Sigmoid colon (tissue), 7 donors: ENCODE data around the gene SSBP1. TPM values are rescaled to one million over a fixed set of nuclear protein-coding genes. Genes with fewer than 3 reads are reported as not detected.

ENCODE experiments used
- DNase-seq: peaks from one replicate; pipeline ENCODE4 v3.0.0-alpha.2; 2019
- H3K27ac ChIP-seq, 4 donors: fragments of 200-600 bp; sonication (generic); one replicate each; pipeline ENCODE4 v1.5.1; 2016 to 2019; ENCODE audit warnings: mild to moderate bottlenecking in 1 of 4
- H3K27me3 ChIP-seq, 3 donors: fragments of 200-600 bp; sonication (generic); one replicate each; pipeline ENCODE4 v1.5.1; 2019; ENCODE audit warnings: mild to moderate bottlenecking in 1 of 3
- H3K36me3 ChIP-seq, 4 donors: fragments of 200-600 bp; sonication (generic); one replicate each; pipeline ENCODE4 v1.5.1; 2016 to 2019
- H3K4me1 ChIP-seq, 4 donors: fragments of 200-600 bp; sonication (generic); one replicate each; pipeline ENCODE4 v1.5.1; 2017 to 2019
- H3K4me3 ChIP-seq, 4 donors: fragments of 200-600 bp; sonication (generic); one replicate each; pipeline ENCODE4 v1.5.1; 2017 to 2019; ENCODE audit warnings: mild to moderate bottlenecking in 2 of 4, moderate library complexity in 1 of 4
- H3K9me3 ChIP-seq, 4 donors: fragments of 200-600 bp in 3 of 4; sonication (generic) in 3 of 4; one replicate each; pipeline versions ENCODE4 v1.5.1 to v1.6.1; 2013 to 2019
- EP300 ChIP-seq, 4 donors: sonication (generic); formaldehyde crosslinking; IDR thresholded peaks; one replicate each; pipeline ENCODE4 v1.6.1; 2017; ENCODE audit warnings: antibody characterized with exemption in 4 of 4
- POLR2A ChIP-seq, 2 donors: fragments of 450-650 bp; IDR thresholded peaks; one replicate each; pipeline ENCODE4 v1.6.1; 2016; ENCODE audit warnings: antibody characterized with exemption in 2 of 2, mild to moderate bottlenecking in 2 of 2, moderate library complexity in 2 of 2
- POLR2AphosphoS5 ChIP-seq, 4 donors: sonication (generic); formaldehyde crosslinking; IDR thresholded peaks; one replicate each; pipeline ENCODE4 v1.6.1; 2017; ENCODE audit warnings: antibody characterized with exemption in 4 of 4
- WGBS, 2 donors: extraction: QIAGEN DNeasy Blood & Tissue Kit; methylation state at CpG; one replicate each; pipeline ENCODE4 v1.1.7; 2013; 5-methylcytosine and 5-hydroxymethylcytosine counted together
- intact Hi-C: fragments of 100-400 bp; cut with DNase I; formaldehyde crosslinking; loops from one replicate; pipeline ENCODE4 v1.15.1; 2023
- polyA plus RNA-seq, 3 donors: library from polyadenylated mRNA; stranded (reverse); fragments of 200-250 nt; gene quantifications; one replicate each; pipeline ENCODE4 v1.2.3, GENCODE V29; 2013
- total RNA-seq, 4 donors: library from RNA; depleted of rRNA; stranded (reverse); fragments of >200 nt; gene quantifications; one replicate each; pipeline ENCODE4 v1.1.0, GENCODE V29; 2016
- TF ChIP-seq, protein P1 (sequence below), 4 experiments: fragments of 450-650 bp in 3 of 4; fragments of 200-600 bp in 1 of 4; IDR thresholded peaks; one replicate each; pipeline ENCODE4 v1.5.1; 2016 to 2019; ENCODE audit warnings: antibody characterized with exemption in 4 of 4, mild to moderate bottlenecking in 3 of 4, moderate library complexity in 2 of 4
- donor health status: healthy with polysubstance abuse.
- donor health status: Bipolar disorder and iron deficiency.
- donor health status: healthy.

Gene SSBP1
- total and polyA plus RNA-seq, 7 donors = 77.0 to 205 (median 137) TPM

DNA sequence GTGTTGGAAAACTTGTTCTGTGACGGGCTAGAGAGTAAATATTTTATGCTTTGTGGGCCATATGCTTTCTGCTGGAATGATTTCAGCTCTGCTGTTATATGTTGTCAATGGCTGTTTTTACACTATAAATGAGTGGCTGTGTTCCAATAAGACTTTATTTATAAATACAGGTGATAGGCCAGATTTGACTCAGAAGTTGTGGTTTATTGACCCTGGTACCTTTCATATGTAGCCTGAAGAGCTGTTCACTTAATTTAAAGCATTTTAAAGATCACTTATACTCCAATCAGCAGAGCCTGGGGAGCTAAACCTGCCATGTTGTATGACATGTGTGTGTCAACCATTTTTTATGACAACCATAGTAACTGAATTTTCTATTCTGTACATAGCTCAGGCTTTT lies 9.1 kb upstream of the SSBP1 start:
- 90 to 95% methylated on average over 1 of the region's 1 CpG for WGBS, 2 donors
- H3K36me3 ChIP-seq = no peaks in the 10 kb centered on the region
- no peaks in the 10 kb centered on the region for H3K9me3 ChIP-seq
- H3K27me3 ChIP-seq = no peaks in the 10 kb centered on the region
- no peak for DNase-seq
- no peak overlapping the region for H3K4me3 ChIP-seq
- intact Hi-C loops = no loop called here
- H3K27ac ChIP-seq = no peak overlapping the region
- TF ChIP-seq POLR2A (IDR thresholded peaks at IDR 0.05) (no peak), EP300 (IDR thresholded peaks at IDR 0.05) (no peak), POLR2AphosphoS5 (IDR thresholded peaks at IDR 0.05) (no peak)
- TF ChIP-seq, protein P1, sequence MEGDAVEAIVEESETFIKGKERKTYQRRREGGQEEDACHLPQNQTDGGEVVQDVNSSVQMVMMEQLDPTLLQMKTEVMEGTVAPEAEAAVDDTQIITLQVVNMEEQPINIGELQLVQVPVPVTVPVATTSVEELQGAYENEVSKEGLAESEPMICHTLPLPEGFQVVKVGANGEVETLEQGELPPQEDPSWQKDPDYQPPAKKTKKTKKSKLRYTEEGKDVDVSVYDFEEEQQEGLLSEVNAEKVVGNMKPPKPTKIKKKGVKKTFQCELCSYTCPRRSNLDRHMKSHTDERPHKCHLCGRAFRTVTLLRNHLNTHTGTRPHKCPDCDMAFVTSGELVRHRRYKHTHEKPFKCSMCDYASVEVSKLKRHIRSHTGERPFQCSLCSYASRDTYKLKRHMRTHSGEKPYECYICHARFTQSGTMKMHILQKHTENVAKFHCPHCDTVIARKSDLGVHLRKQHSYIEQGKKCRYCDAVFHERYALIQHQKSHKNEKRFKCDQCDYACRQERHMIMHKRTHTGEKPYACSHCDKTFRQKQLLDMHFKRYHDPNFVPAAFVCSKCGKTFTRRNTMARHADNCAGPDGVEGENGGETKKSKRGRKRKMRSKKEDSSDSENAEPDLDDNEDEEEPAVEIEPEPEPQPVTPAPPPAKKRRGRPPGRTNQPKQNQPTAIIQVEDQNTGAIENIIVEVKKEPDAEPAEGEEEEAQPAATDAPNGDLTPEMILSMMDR (IDR thresholded peaks at IDR 0.05) = no peak
- H3K4me1 ChIP-seq = no peaks in the 10 kb centered on the region

DNA sequence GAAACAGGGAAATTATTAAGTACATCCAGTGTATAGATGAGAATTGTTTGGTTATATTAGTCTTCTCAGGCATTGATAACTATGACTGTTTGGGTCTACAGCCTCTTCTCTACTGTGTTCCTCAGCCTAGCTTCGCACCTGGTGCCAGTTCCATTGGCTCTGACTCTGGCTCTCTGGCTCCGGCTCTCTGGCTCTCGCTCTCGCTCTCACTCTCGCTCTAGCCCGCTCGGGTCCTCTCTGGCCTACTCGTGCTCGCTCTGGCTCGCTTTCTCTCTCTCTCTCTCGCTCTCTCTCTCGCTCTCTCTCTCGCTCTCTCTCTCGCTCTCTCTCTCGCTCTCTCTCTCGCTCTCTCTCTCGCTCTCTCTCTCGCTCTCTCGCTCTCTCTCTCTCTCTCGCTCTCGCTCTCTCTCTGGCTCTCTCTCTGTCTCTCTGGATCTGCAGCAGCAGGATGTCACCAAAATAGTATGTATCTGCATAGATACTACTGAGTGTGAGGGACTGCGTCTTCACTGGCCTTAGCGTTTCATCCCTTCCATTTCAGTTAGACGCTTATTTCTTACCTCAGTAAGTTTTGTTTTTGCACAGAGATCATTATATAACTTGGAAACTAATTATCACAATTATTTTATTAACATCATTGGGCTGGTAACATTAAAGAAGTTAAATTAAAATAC lies 6.5 kb upstream of the SSBP1 start:
- Histone ChIP-seq H3K36me3 (no peaks in the 10 kb centered on the region), H3K9me3 (no peaks in the 10 kb centered on the region), H3K27ac (no peak overlapping the region), H3K4me1 (no peaks in the 10 kb centered on the region), H3K27me3 (no peaks in the 10 kb centered on the region), H3K4me3 (no peak overlapping the region)
- DNase-seq = no peak
- 89 to 96% methylated on average over 24 of the region's 24 CpGs for WGBS, 2 donors
- TF ChIP-seq EP300 (IDR thresholded peaks at IDR 0.05) = no peak
- no peak for TF ChIP-seq POLR2AphosphoS5 (IDR thresholded peaks at IDR 0.05)
- TF ChIP-seq, protein P1 (IDR thresholded peaks at IDR 0.05) = no peak
- no peak for TF ChIP-seq POLR2A (IDR thresholded peaks at IDR 0.05)
- intact Hi-C loops = no loop called here

DNA sequence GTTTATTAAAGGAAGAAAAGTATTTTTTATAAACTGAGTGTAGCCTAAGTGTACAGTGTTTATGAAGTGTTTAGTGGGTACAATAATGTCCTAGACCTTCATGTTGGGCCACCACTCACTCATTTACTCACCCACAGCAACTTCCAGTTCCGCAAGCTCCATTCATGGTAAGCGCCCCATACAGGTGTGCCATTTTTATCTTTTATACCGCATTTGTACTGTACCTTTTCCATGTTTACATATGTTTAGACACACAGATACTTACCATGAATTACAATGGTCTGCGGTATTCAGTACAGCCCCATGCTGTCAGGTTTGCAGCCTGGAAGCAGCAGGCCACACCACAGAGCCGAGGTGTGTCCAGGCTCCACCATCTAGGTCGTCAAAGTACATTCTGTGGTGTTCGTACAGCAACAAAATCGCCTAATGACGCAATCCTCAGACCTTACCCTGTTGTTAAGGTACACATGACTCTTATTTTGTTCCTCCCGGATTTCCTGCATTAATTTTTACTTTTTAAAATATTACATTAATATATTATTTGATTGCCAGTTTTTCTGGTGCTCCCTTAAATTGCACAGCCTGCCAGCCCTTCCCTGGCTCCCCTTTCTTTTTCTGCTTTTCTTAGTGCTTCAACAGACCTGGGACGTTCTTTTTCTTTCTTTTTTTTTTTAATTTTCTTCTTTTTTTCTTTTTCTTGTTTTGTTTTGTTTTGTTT lies 881 bp upstream of the SSBP1 start:
- 27 to 56% methylated on average over 11 of the region's 11 CpGs for WGBS, 2 donors
- Histone ChIP-seq H3K27me3 (no peaks in the 10 kb centered on the region), H3K4me1 (peaks cover 0 to 34% (median 17%) of the 10 kb centered on the region in 4 donors), H3K36me3 (peaks cover 5 to 25% (median 14%) of the 10 kb centered on the region in 4 donors), H3K9me3 (no peaks in the 10 kb centered on the region), H3K27ac (peak overlapping the region; percentile 81 to 87 (median 84)), H3K4me3 (peak overlapping the region; percentile 65 to 83 (median 70))
- TF ChIP-seq POLR2AphosphoS5 (IDR thresholded peaks at IDR 0.05) (no peak), EP300 (IDR thresholded peaks at IDR 0.05) (no peak), POLR2A (IDR thresholded peaks at IDR 0.05) (no peak)
- TF ChIP-seq, protein P1 (IDR thresholded peaks at IDR 0.05) = no peak
- no peak for DNase-seq
- intact Hi-C loops = loop anchor here (5.0 kb wide), 1 partner anchor 725 kb away; the partner anchor contains the start of gene MRPS33

DNA sequence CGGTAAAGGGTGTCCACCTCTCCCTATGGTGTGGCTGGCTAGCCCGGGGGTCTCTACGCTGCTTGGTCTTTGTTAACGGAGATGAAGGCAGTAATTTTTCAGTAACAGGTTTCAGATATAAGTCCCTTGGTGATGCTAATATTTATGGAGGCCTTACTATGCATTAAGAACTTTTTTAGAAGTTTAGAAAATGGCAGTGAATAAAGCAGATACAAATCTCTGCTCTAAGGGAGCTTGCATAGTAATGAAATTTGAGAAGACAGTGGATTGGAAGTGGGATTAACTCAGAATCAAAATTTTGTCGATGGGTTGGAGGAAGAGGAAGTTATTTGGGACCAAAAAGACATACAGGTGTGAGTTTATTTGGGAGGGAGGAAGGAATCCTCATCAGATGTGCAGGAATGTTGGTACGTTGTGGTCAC lies 445 bp downstream of the SSBP1 start:
- TF ChIP-seq POLR2AphosphoS5 (IDR thresholded peaks at IDR 0.05) = no peak
- no peak for TF ChIP-seq POLR2A (IDR thresholded peaks at IDR 0.05)
- TF ChIP-seq, protein P1 (IDR thresholded peaks at IDR 0.05) = no peak
- TF ChIP-seq EP300 (IDR thresholded peaks at IDR 0.05) = no peak
- 1% methylated on average over 6 of the region's 6 CpGs for WGBS, 2 donors
- Histone ChIP-seq H3K27me3 (no peaks in the 10 kb centered on the region), H3K27ac (peak overlapping the region; percentile 81 to 87 (median 84)), H3K4me3 (peak overlapping the region; percentile 65 to 83 (median 70)), H3K36me3 (peaks cover 9 to 38% (median 25%) of the 10 kb centered on the region in 4 donors), H3K4me1 (peaks cover 0 to 34% (median 17%) of the 10 kb centered on the region in 4 donors), H3K9me3 (no peaks in the 10 kb centered on the region)
- DNase-seq = no peak
- intact Hi-C loops = loop anchor here (2.0 to 5.0 kb wide), 2 partner anchors 40 to 726 kb away; partner anchors contain the start of gene MRPS33
